GM12878 (cell line): ENCODE results near the gene AOPEP. TPM values are rescaled to one million over a fixed set of nuclear protein-coding genes. Genes with fewer than 3 reads are reported as not detected.

Experiments used
- ATAC-seq: fragments of 200-7000 bp; cut with Tn5 transposase; 3 replicates; pipeline ENCODE4 v1.9.1; 2020; ENCODE audit warnings: mild to moderate bottlenecking, moderate library complexity
- BruUV-seq: library from RNA; stranded (reverse); fragments of 400-500 nt; replicated peaks from 2 replicates; lab custom pipeline; 2021; lab: Mats Ljungman, UMichigan
- CTCF ChIA-PET: fragments of 300-600 bp; sonication (Branson Sonifier 250); formaldehyde crosslinking; extraction: SDS; loops from one replicate; lab custom pipeline; 2021; ENCODE audit warnings: inconsistent platforms; lab: Yijun Ruan, JAX
- POLR2A ChIA-PET: fragments of 350-600 bp; formaldehyde crosslinking; extraction: SDS; loops from one replicate; lab custom pipeline; 2021; ENCODE audit warnings: inconsistent platforms; lab: Charles Lee
- RAD21 ChIA-PET: fragments of 300-600 bp; sonication (Branson Sonifier 250); formaldehyde crosslinking; loops from one replicate; lab custom pipeline; 2023; ENCODE audit warnings: antibody characterized with exemption; ENCODE audit not compliant: unreplicated experiment; lab: Charles Lee
- SMC1A ChIA-PET: fragments of 300-600 bp; sonication (Branson Sonifier 250); formaldehyde crosslinking; loops from one replicate; lab custom pipeline; 2023; ENCODE audit not compliant: unreplicated experiment, uncharacterized antibody; lab: Charles Lee
- DNase-seq: peaks from one replicate; pipeline ENCODE4 v3.0.0-alpha.2; 2011; ENCODE audit warnings: low read depth, low spot score
- FAIRE-seq: peaks from 3 replicates; lab custom pipeline; 2011; peaks lifted over from hg19 to GRCh38; lab: Jason Lieb, UNC
- H2AFZ ChIP-seq: 2 replicates; pipeline ENCODE4 v1.6.0; 2011; ENCODE audit warnings: low read depth, low read length, control low read depth; ENCODE audit not compliant: control insufficient read depth
- H3K27ac ChIP-seq: 2 replicates; pipeline ENCODE4 v1.5.1; 2011; ENCODE audit warnings: control low read depth; ENCODE audit not compliant: control insufficient read depth, insufficient read depth
- H3K27me3 ChIP-seq, 2 experiments: replicated peaks in 1 of 2; 2 replicates each; pipeline versions ENCODE4 v1.6.0 to v1.6.1; 2011; ENCODE audit warnings: low read length in 1 of 2; ENCODE audit not compliant: control insufficient read depth in 2 of 2, insufficient read depth in 2 of 2
- H3K36me3 ChIP-seq, 2 experiments: 2 replicates each; pipeline ENCODE4 v1.5.1; 2011; ENCODE audit warnings: low read length in 1 of 2; ENCODE audit not compliant: control insufficient read depth in 2 of 2, insufficient read depth in 2 of 2
- H3K4me1 ChIP-seq: 2 replicates; pipeline ENCODE4 v1.6.1; 2011; ENCODE audit warnings: mild to moderate bottlenecking, low read length, moderate library complexity, mixed read lengths; ENCODE audit not compliant: control insufficient read depth, insufficient read depth
- H3K4me2 ChIP-seq: 2 replicates; pipeline ENCODE4 v1.6.0; 2011; ENCODE audit warnings: control low read depth; ENCODE audit not compliant: control insufficient read depth, insufficient read depth
- H3K4me3 ChIP-seq: fragments of 200-600 bp; sonication (generic); 2 replicates; pipeline ENCODE4 v1.5.1; 2016
- H3K79me2 ChIP-seq: 2 replicates; pipeline ENCODE4 v1.6.0; 2011; ENCODE audit warnings: low read length; ENCODE audit not compliant: control insufficient read depth, insufficient read depth
- H3K9ac ChIP-seq: 2 replicates; pipeline ENCODE4 v1.8.0; 2011; ENCODE audit warnings: low read length, control low read depth, mixed read lengths; ENCODE audit not compliant: control insufficient read depth, insufficient read depth
- H3K9me3 ChIP-seq: replicated peaks from 3 replicates; pipeline ENCODE4 v1.5.1; 2011; ENCODE audit warnings: mild to moderate bottlenecking, low read length; ENCODE audit not compliant: control insufficient read depth, insufficient read depth
- H4K20me1 ChIP-seq: 2 replicates; pipeline ENCODE4 v1.6.0; 2011; ENCODE audit not compliant: control insufficient read depth, insufficient read depth
- CBX3 ChIP-seq: fragments of 200-600 bp; sonication (generic); IDR thresholded peaks from 2 replicates; pipeline ENCODE4 v1.6.1; 2016; ENCODE audit warnings: low read depth, borderline replicate concordance
- CHD1 ChIP-seq: IDR thresholded peaks from 2 replicates; pipeline ENCODE4 v1.6.1; 2012; ENCODE audit warnings: low read depth, low read length, improper control_type of control experiment
- DPF2 ChIP-seq: fragments of 450-650 bp; IDR thresholded peaks from 2 replicates; pipeline ENCODE4 v1.6.1; 2017; ENCODE audit warnings: mild to moderate bottlenecking
- ETV6 ChIP-seq, 2 experiments: fragments of 450-650 bp in 1 of 2; IDR thresholded peaks in 1 of 2; conservative IDR thresholded peaks in 1 of 2; 2 replicates each; pipeline ENCODE4 v1.6.1; 2014; ENCODE audit warnings: antibody characterized with exemption in 1 of 2, borderline replicate concordance in 1 of 2, low read depth in 1 of 2, mild to moderate bottlenecking in 1 of 2, moderate library complexity in 1 of 2
- GATAD2B ChIP-seq: fragments of 450-650 bp; conservative IDR thresholded peaks from 2 replicates; pipeline ENCODE4 v1.6.1; 2017; ENCODE audit warnings: low read depth, mild to moderate bottlenecking, moderate library complexity
- HDAC6 ChIP-seq: fragments of 200-600 bp; sonication (generic); IDR thresholded peaks from one replicate; pipeline ENCODE4 v1.8.0; 2017; ENCODE audit warnings: antibody characterized with exemption; ENCODE audit not compliant: unreplicated experiment
- PAX5 ChIP-seq: IDR thresholded peaks from 2 replicates; pipeline ENCODE4 v1.6.1; 2011; ENCODE audit warnings: low read depth, low read length, borderline replicate concordance
- RELA ChIP-seq: fragments of 450-650 bp; IDR thresholded peaks from 2 replicates; pipeline ENCODE4 v1.8.0; 2014; ENCODE audit warnings: borderline replicate concordance; ENCODE audit not compliant: partially characterized antibody
- SMARCA5 ChIP-seq: fragments of 450-650 bp; IDR thresholded peaks from 2 replicates; pipeline ENCODE4 v1.6.1; 2017; ENCODE audit warnings: mild to moderate bottlenecking
- SP1 ChIP-seq: IDR thresholded peaks from one replicate; pipeline ENCODE4 v1.6.1; 2011; ENCODE audit warnings: low read depth, low read length
- ZNF622 ChIP-seq: fragments of 450-650 bp; IDR thresholded peaks from 2 replicates; pipeline ENCODE4 v1.6.1; 2017; ENCODE audit warnings: mild to moderate bottlenecking, inconsistent platforms
- ZSCAN29 ChIP-seq: fragments of 450-650 bp; IDR thresholded peaks from 2 replicates; pipeline ENCODE4 v1.6.1; 2017; ENCODE audit warnings: mild to moderate bottlenecking, moderate library complexity
- WGBS: methylation state at CpG from one replicate; pipeline ENCODE4 v1.1.6; 2016; ENCODE audit warnings: low lambda C conversion rate; ENCODE audit not compliant: insufficient replicate concordance, insufficient coverage; ENCODE audit errors: missing lambda C conversion rate; 5-methylcytosine and 5-hydroxymethylcytosine counted together
- in situ Hi-C: fragments of 300-500 bp; cut with MboI; formaldehyde crosslinking; loops from 9 replicates; pipeline ENCODE4 v1.14.3; 2018; ENCODE audit warnings: mixed read lengths
- intact Hi-C: fragments of 100-400 bp; cut with micrococcal nuclease; formaldehyde crosslinking; loops from one replicate; pipeline ENCODE4 v1.14.2; 2022; ENCODE audit not compliant: unreplicated experiment
- polyA plus RNA-seq, 11 experiments: library from polyadenylated mRNA; depleted of rRNA in 4 of 11; unstranded in 6 of 11; stranded (reverse) in 5 of 11; fragments of >200 nt; fragmentation: Nextera tagmentation in 4 of 11; fragmentation: Illumina TruSeq in 1 of 11; extraction: Ambion mirVana in 4 of 11; extraction: Trizol in 1 of 11; gene quantifications; 1 replicate in 1 of 11; 2 replicates in 10 of 11; pipeline versions ENCODE4 v1.2.1 to v1.2.3, GENCODE V29; 2011 to 2016; ENCODE audit warnings: inconsistent platforms in 2 of 11, missing spikeins in 2 of 11, low read depth in 1 of 11
- total RNA-seq, 4 experiments: library from RNA; depleted of rRNA in 3 of 4; stranded (reverse); fragments of >200 nt in 3 of 4; fragmentation: Illumina TruSeq in 1 of 4; extraction: Trizol in 1 of 4; gene quantifications; 2 replicates each; pipeline versions ENCODE4 v1.2.1 to v1.2.3, GENCODE V29; 2013 to 2021
- TF ChIP-seq, protein P1 (sequence below): fragments of 450-650 bp; IDR thresholded peaks from 2 replicates; pipeline ENCODE4 v1.6.1; 2017; ENCODE audit warnings: mild to moderate bottlenecking
- TF ChIP-seq, protein P2 (sequence below): fragments of 450-650 bp; IDR thresholded peaks from 2 replicates; pipeline ENCODE4 v1.6.1; 2016; ENCODE audit warnings: mild to moderate bottlenecking
- TF ChIP-seq, protein P3 (sequence below): fragments of 450-650 bp; IDR thresholded peaks from 2 replicates; pipeline ENCODE4 v1.6.1; 2017; ENCODE audit warnings: mild to moderate bottlenecking, moderate library complexity

AOPEP gene
- total and polyA plus RNA-seq, 10 of the 15 experiments (the other 5 are each of a cell fraction or from before 2014, with no cell fraction given), result 2.3 to 16.9 (median 10.1) TPM

DNA sequence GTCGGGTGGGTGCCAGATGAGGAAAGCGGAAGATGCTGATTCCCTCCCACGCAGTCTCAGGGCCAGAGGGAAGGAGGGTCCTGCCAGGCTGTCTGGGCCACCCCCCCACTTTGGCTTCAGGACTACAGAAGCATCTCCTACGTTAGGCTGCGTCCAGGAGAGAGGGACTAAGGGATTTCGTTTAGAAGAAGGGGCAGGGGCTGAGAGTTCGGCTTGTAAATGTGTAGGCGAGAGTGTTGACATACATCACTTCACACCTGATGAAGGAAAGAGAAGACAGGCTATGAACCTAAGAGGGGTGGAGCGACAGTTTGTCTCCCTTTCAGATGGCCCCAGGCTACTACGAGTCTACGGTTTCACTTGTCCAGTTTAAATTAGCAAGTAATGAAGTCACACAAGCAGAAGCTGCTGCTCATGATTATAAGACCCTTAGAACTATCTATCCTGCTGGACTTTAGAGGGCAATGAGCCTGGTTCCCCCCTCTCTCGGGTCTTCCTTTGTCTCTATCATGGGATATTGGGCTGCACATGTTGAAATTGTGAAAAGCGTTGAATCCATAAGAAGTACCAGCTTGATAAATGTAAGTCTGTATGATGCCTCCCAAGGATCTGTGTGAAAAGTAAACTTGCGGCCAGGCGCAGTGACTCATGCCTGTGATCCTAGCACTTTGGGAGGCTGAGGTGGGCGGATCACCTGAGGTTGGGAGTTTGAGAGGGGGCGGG is 193.0 kb downstream of the AOPEP start (continued):
- TF ChIP-seq CHD1, result no peak
- no peak for TF ChIP-seq SP1
- no peak for TF ChIP-seq PAX5
- no peak for TF ChIP-seq ETV6 (conservative IDR thresholded peaks at IDR 0.05 in 1 of 2, IDR thresholded peaks at IDR 0.05 in 1 of 2; ENCODE audit: borderline replicate concordance in 1 of 2, low read depth in 1 of 2)

DNA sequence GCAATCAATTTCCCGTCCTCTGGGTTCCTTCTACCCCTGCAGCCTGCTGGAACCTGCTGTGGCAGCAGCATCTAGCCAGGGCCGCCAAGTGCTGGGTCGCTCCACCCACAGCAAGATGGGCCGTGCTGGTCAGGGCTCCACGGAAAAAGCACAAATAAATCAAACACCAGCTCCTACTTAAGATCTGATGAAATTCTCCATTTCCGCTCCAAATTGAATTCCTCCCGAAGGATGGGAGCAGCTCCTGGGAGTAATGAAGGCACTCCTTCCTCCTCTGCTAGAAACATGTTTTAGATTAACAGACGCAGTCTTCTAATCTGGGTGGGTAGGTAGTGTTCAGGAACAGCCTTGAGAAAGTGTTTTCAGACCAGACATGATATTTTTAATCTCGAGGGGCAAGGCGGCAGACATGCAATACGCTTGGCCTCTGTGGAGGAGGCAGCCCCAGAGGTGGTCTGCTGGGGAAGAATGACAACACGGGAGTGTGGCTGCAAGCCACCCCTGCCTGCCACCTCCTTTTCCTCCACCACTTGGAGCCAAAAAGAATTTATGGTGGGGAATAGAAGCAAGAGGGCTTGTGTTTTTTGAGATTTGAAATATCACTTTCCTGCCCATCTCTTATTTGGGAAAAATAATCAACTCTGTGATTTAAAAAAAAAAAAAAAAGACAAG is 194.1 kb downstream of the AOPEP start:
- Histone ChIP-seq H3K4me3 (no peak overlapping the region), H3K79me2 (no peaks in the 10 kb centered on the region), H3K27ac (no peak overlapping the region), H2AFZ (no peak overlapping the region), H3K27me3 (no peaks in the 10 kb centered on the region), H3K4me2 (no peak overlapping the region), H3K36me3 (no peaks in the 10 kb centered on the region; a peak in 1 of 4 replicates), H3K9me3 (no peaks in the 10 kb centered on the region), H4K20me1 (no peaks in the 10 kb centered on the region), H3K4me1 (no peaks in the 10 kb centered on the region), H3K9ac (no peak overlapping the region)
- ChIA-PET CTCF (interaction anchor here (0.6 to 3.9 kb wide), 2 partner anchors 138 to 178 kb away, joined by 4 to 88 read pairs; no protein-coding TSS in a partner anchor), POLR2A (no interaction called here), RAD21 (interaction anchor here (1.1 kb wide), 1 partner anchor 138 kb away, joined by 3 read pairs; no protein-coding TSS in a partner anchor), SMC1A (interaction anchor here (1.0 kb wide), 1 partner anchor 244 kb away, joined by 3 read pairs; no protein-coding TSS in a partner anchor)
- intact Hi-C loops (no loop called here), in situ Hi-C loops (no loop called here)
- ATAC-seq, result no peak
- 84% methylated on average over 12 of the region's 12 CpGs for whole genome bisulfite sequencing
- no peak for FAIRE-seq
- DNase-seq, result no peak
- BruUV-seq, result no TSS peak
- TF ChIP-seq, protein P1, sequence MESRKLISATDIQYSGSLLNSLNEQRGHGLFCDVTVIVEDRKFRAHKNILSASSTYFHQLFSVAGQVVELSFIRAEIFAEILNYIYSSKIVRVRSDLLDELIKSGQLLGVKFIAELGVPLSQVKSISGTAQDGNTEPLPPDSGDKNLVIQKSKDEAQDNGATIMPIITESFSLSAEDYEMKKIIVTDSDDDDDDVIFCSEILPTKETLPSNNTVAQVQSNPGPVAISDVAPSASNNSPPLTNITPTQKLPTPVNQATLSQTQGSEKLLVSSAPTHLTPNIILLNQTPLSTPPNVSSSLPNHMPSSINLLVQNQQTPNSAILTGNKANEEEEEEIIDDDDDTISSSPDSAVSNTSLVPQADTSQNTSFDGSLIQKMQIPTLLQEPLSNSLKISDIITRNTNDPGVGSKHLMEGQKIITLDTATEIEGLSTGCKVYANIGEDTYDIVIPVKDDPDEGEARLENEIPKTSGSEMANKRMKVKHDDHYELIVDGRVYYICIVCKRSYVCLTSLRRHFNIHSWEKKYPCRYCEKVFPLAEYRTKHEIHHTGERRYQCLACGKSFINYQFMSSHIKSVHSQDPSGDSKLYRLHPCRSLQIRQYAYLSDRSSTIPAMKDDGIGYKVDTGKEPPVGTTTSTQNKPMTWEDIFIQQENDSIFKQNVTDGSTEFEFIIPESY, result no peak
- TF ChIP-seq SMARCA5 (no peak), HDAC6 (no peak), ETV6 (conservative IDR thresholded peaks at IDR 0.05 in 1 of 2, IDR thresholded peaks at IDR 0.05 in 1 of 2; ENCODE audit: borderline replicate concordance in 1 of 2, low read depth in 1 of 2) (no peak), GATAD2B (no peak), ZNF622 (no peak), CBX3 (no peak), RELA (no peak), ZSCAN29 (no peak), DPF2 (no peak)
- TF ChIP-seq, protein P2, sequence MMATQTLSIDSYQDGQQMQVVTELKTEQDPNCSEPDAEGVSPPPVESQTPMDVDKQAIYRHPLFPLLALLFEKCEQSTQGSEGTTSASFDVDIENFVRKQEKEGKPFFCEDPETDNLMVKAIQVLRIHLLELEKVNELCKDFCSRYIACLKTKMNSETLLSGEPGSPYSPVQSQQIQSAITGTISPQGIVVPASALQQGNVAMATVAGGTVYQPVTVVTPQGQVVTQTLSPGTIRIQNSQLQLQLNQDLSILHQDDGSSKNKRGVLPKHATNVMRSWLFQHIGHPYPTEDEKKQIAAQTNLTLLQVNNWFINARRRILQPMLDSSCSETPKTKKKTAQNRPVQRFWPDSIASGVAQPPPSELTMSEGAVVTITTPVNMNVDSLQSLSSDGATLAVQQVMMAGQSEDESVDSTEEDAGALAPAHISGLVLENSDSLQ, result no peak
- TF ChIP-seq, protein P3, sequence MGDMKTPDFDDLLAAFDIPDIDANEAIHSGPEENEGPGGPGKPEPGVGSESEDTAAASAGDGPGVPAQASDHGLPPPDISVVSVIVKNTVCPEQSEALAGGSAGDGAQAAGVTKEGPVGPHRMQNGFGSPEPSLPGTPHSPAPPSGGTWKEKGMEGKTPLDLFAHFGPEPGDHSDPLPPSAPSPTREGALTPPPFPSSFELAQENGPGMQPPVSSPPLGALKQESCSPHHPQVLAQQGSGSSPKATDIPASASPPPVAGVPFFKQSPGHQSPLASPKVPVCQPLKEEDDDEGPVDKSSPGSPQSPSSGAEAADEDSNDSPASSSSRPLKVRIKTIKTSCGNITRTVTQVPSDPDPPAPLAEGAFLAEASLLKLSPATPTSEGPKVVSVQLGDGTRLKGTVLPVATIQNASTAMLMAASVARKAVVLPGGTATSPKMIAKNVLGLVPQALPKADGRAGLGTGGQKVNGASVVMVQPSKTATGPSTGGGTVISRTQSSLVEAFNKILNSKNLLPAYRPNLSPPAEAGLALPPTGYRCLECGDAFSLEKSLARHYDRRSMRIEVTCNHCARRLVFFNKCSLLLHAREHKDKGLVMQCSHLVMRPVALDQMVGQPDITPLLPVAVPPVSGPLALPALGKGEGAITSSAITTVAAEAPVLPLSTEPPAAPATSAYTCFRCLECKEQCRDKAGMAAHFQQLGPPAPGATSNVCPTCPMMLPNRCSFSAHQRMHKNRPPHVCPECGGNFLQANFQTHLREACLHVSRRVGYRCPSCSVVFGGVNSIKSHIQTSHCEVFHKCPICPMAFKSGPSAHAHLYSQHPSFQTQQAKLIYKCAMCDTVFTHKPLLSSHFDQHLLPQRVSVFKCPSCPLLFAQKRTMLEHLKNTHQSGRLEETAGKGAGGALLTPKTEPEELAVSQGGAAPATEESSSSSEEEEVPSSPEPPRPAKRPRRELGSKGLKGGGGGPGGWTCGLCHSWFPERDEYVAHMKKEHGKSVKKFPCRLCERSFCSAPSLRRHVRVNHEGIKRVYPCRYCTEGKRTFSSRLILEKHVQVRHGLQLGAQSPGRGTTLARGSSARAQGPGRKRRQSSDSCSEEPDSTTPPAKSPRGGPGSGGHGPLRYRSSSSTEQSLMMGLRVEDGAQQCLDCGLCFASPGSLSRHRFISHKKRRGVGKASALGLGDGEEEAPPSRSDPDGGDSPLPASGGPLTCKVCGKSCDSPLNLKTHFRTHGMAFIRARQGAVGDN, result no peak
